Activated CD4-positive, alpha-beta memory T cell treated with anti-CD3 and anti-CD28 coated beads, Interleukin-2, amount 10 ng/mL, durations not matched to agents 7 days and 5 days (primary cell): ENCODE data around the gene BTNL3. TPM values are rescaled to one million over a fixed set of nuclear protein-coding genes. Genes with fewer than 3 reads are reported as not detected.

ENCODE experiments used
- total RNA-seq, 2 experiments: library from RNA; stranded (reverse); gene quantifications; one replicate each; pipeline ENCODE4 v1.2.3, GENCODE V29; 2021

The BTNL3 gene
- total RNA-seq, 2 experiments from 2014 or later, result not detected

Other genes starting within 250 kb of the BTNL3 start
- gene OR2Y1, start 248.8 kb upstream of the BTNL3 start, total RNA-seq, result not detected
- gene MGAT1, start 186.0 kb upstream of the BTNL3 start, total RNA-seq, result 100 to 1,000 TPM; 184 to 185 TPM
- gene ZFP62, start 127.6 kb upstream of the BTNL3 start, total RNA-seq, result 10 to 100 TPM; 19.4 to 20.0 TPM
- gene BTNL8, start 89.7 kb upstream of the BTNL3 start, total RNA-seq, result not detected
- not detected for gene BTNL9, start 51.4 kb downstream of the BTNL3 start, total RNA-seq
- not detected for gene OR2V1, start 142.3 kb downstream of the BTNL3 start, total RNA-seq
- gene OR2V2, start 158.7 kb downstream of the BTNL3 start, total RNA-seq, result not detected
- gene TRIM7, start 216.3 kb downstream of the BTNL3 start, total RNA-seq, result 1 to 10 TPM; 1.9 to 2.0 TPM
- 10 to 100 TPM; 42.4 to 43.7 TPM for gene TRIM41, start 234.4 kb downstream of the BTNL3 start, total RNA-seq